GM23248 (cell line): Measurements from ENCODE around the gene SLC4A2. TPM values are rescaled to one million over a fixed set of nuclear protein-coding genes. Genes with fewer than 3 reads are reported as not detected.

Experiments used
- DNase-seq: peaks from one replicate; pipeline ENCODE4 v3.0.0-alpha.2; 2015
- H2AFZ ChIP-seq: fragments of 200-600 bp; sonication (generic); 2 replicates; pipeline ENCODE4 v1.6.1; 2016; ENCODE audit warnings: antibody characterized with exemption
- H3F3A ChIP-seq: fragments of 200-600 bp; sonication (generic); 2 replicates; pipeline ENCODE4 v1.6.1; 2016; ENCODE audit warnings: mild to moderate bottlenecking, antibody characterized with exemption, mixed run types; ENCODE audit not compliant: insufficient read depth
- H3K27ac ChIP-seq: fragments of 200-600 bp; sonication (generic); 2 replicates; pipeline ENCODE4 v1.5.1; 2016; ENCODE audit warnings: mild to moderate bottlenecking
- H3K27me3 ChIP-seq: fragments of 200-600 bp; sonication (generic); replicated peaks from 2 replicates; pipeline ENCODE4 v1.6.1; 2016; ENCODE audit warnings: mild to moderate bottlenecking; ENCODE audit not compliant: insufficient read depth
- H3K36me3 ChIP-seq: fragments of 200-600 bp; sonication (generic); 2 replicates; pipeline ENCODE4 v1.6.1; 2016; ENCODE audit warnings: low read depth, mild to moderate bottlenecking
- H3K4me1 ChIP-seq: fragments of 200-600 bp; sonication (generic); 2 replicates; pipeline ENCODE4 v1.6.1; 2016; ENCODE audit warnings: mild to moderate bottlenecking; ENCODE audit not compliant: insufficient read depth
- H3K4me2 ChIP-seq: fragments of 200-600 bp; sonication (generic); one replicate; pipeline ENCODE4 v1.6.1; 2016; ENCODE audit warnings: mild to moderate bottlenecking; ENCODE audit not compliant: unreplicated experiment
- H3K4me3 ChIP-seq: fragments of 200-600 bp; sonication (generic); 2 replicates; pipeline ENCODE4 v1.5.1; 2016; ENCODE audit warnings: mild to moderate bottlenecking
- H3K79me2 ChIP-seq: fragments of 200-600 bp; sonication (generic); 2 replicates; pipeline ENCODE4 v1.6.1; 2016; ENCODE audit warnings: mild to moderate bottlenecking; ENCODE audit not compliant: insufficient read depth
- H3K9ac ChIP-seq: fragments of 200-600 bp; sonication (generic); 2 replicates; pipeline ENCODE4 v1.6.1; 2016; ENCODE audit warnings: mild to moderate bottlenecking
- H3K9me2 ChIP-seq: fragments of 200-600 bp; sonication (generic); 2 replicates; pipeline ENCODE4 v1.6.1; 2016; ENCODE audit warnings: mixed run types, mild to moderate bottlenecking, moderate library complexity; ENCODE audit not compliant: insufficient read depth
- H3K9me3 ChIP-seq: fragments of 200-600 bp; sonication (generic); one replicate; pipeline ENCODE4 v1.6.1; 2017; ENCODE audit warnings: low read depth
- H4K20me1 ChIP-seq: fragments of 200-600 bp; sonication (generic); 2 replicates; pipeline ENCODE4 v1.6.0; 2016; ENCODE audit not compliant: insufficient read depth
- EZH2 ChIP-seq: fragments of 200-600 bp; sonication (generic); IDR thresholded peaks from 2 replicates; pipeline ENCODE4 v1.6.1; 2018; ENCODE audit warnings: antibody characterized with exemption, mild to moderate bottlenecking; ENCODE audit not compliant: insufficient read depth, poor library complexity, severe bottlenecking
- EZH2phosphoT487 ChIP-seq: fragments of 200-600 bp; sonication (generic); IDR thresholded peaks from 2 replicates; pipeline ENCODE4 v1.6.1; 2018; ENCODE audit warnings: antibody characterized with exemption, moderate library complexity, mild to moderate bottlenecking, low read depth; ENCODE audit not compliant: insufficient read depth
- WGBS, 2 experiments: methylation state at CpG; one replicate each; pipeline ENCODE4 v1.1.6; 2015 to 2017; ENCODE audit warnings: low lambda C conversion rate in 2 of 2, low coverage in 1 of 2; ENCODE audit errors: missing lambda C conversion rate in 2 of 2; 5-methylcytosine and 5-hydroxymethylcytosine counted together
- in situ Hi-C: fragments of 300-500 bp; cut with MboI; formaldehyde crosslinking; loops from 2 replicates; pipeline ENCODE4 v1.15.0; 2020
- polyA plus RNA-seq: library from polyadenylated mRNA; unstranded; fragments of >200 nt; fragmentation: Nextera tagmentation; extraction: Ambion mirVana; gene quantifications from 2 replicates; pipeline ENCODE4 v1.2.1, GENCODE V29; 2016
- total RNA-seq: library from RNA; depleted of rRNA; stranded (reverse); fragments of >200 nt; shearing (Covaris generic); gene quantifications from 2 replicates; pipeline ENCODE4 v1.2.3, GENCODE V29; 2014

SLC4A2 gene
- total and polyA plus RNA-seq, 2 experiments from 2014 or later, result 59.4 to 94.6 TPM

DNA sequence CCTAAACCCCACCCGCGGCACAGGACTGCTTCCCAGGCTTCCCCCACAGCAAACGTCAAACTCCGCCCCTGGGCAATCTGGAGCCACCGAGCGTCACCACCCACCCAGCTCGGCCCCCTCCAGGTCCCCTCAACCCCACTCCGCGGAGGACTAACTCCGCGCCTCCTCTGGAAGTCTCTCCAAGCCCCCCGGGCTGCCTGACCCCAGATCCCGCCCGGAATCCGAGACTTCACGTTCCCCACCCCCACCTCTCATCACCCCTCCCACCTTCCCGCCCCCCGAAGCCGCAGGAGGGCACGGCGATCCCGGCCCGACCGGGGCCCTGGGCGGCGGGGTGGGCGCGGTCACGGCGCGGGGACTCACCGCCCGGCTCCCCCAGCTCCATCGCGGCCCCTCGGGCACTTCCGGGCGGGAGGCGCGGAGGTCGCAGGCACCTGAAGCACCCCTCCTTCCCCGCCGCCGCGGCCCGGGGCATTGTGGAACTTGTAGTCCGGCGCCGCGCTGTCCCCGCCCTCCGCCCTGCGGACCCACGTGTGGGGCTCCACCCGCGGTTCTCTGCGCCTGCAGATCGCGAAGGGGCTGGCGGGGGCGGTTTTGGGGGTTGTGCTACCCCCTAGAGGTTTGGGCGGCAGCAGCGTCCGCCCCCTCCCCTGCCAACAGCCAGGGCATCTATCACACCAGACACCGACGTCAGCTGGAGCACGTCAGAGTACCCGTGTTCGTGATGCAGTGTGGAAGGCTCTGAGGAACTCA lies 23.9 kb downstream of the SLC4A2 start, which contains the start of gene TMUB1:
TSS of gene TMUB1 (minus strand) at position 423 of the 753 bp plus-strand sequence. CDS start 930 bp downstream, outside the sequence.
- peak within 1 kb of the TSS; percentile 96 for H3K9ac ChIP-seq
- in situ Hi-C loops, result no loop called here
- peak; percentile 82 for DNase-seq
- H2AFZ ChIP-seq, result peak within 1 kb of the TSS; percentile 84
- H3K4me2 ChIP-seq, result peak within 1 kb of the TSS; percentile 87
- peak within 1 kb of the TSS; percentile 63 for H3K27ac ChIP-seq
- H3K27me3 ChIP-seq, result no peaks in the 10 kb centered on the region
- peaks cover 52% of the 10 kb centered on the region for H3K79me2 ChIP-seq
- no peaks in the 10 kb centered on the region for H3K36me3 ChIP-seq
- 1 to 2% methylated on average over 22 to 67 of the region's 69 CpGs for WGBS, 2 experiments
- H4K20me1 ChIP-seq, result no peaks in the 10 kb centered on the region
- TF ChIP-seq EZH2phosphoT487, result no peak
- no peak for TF ChIP-seq EZH2
- H3F3A ChIP-seq, result peaks cover 22% of the 10 kb centered on the region
- no peaks in the 10 kb centered on the region for H3K9me2 ChIP-seq
- peak within 1 kb of the TSS; percentile 91 for H3K4me3 ChIP-seq
- H3K9me3 ChIP-seq, result no peaks in the 10 kb centered on the region
- peaks cover 22% of the 10 kb centered on the region for H3K4me1 ChIP-seq

DNA sequence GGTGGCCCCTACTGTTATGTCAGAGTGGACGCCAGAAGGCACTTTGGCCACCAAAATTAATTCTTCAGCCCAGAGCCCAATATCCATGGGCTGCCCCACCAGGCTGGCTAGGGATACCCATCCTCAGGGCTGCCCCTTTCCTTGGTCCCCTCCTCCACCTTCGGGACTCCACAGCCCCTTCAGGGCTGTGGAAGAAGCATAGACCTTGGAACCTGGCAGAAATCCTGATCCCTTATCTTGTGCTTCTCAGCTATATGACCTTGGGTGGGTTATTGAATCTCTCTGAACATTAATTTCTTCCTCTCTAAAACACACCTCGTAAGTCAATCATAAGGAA lies 24.4 kb downstream of the SLC4A2 start:
- Histone ChIP-seq H2AFZ (peak overlapping the region; percentile 84), H3K79me2 (peaks cover 52% of the 10 kb centered on the region), H4K20me1 (no peaks in the 10 kb centered on the region), H3K27me3 (no peaks in the 10 kb centered on the region), H3K4me3 (peak overlapping the region; percentile 91), H3K36me3 (no peaks in the 10 kb centered on the region), H3F3A (peaks cover 27% of the 10 kb centered on the region), H3K9me2 (no peaks in the 10 kb centered on the region), H3K4me2 (peak overlapping the region; percentile 87), H3K9ac (0 out of 2 replicates have a peak overlapping the region, but pooled peaks have one; percentile 96), H3K9me3 (no peaks in the 10 kb centered on the region), H3K27ac (peak overlapping the region; percentile 63; the same call in 1 of the 2 replicates), H3K4me1 (peaks cover 22% of the 10 kb centered on the region)
- TF ChIP-seq EZH2phosphoT487 (no peak), EZH2 (no peak)
- in situ Hi-C loops, result no loop called here
- no peak for DNase-seq
- WGBS, 2 experiments, result 32 to 40% methylated on average over 3 of the region's 3 CpGs

DNA sequence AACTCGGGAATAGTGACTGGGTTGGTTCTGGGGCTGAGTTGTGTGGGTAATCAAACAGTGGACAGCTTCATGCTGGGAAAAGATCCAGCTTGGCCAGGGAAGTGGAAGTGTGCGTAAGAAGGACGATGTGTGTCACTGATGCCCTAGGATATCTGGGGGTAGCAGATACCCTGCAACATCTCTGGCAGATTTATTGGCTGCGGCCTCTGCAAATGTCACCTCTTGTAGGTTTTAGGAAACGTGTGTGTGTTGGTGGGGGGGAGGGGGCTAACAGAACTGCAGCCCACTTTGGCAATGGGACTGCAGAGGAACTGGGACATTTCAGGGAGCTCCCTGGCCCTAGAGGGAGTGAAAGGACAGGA lies 25.9 kb downstream of the SLC4A2 start:
- peaks cover 33% of the 10 kb centered on the region for H3K4me1 ChIP-seq
- peak overlapping the region; percentile 72 for H3K4me2 ChIP-seq
- H3K27ac ChIP-seq, result peak overlapping the region; percentile 72
- peaks cover 37% of the 10 kb centered on the region for H3F3A ChIP-seq
- H3K27me3 ChIP-seq, result no peaks in the 10 kb centered on the region
- peak overlapping the region; percentile 78; the same call in 1 of the 2 replicates for H2AFZ ChIP-seq
- H3K36me3 ChIP-seq, result no peaks in the 10 kb centered on the region
- WGBS, 2 experiments, result 48 to 62% methylated on average over 5 of the region's 5 CpGs
- H3K4me3 ChIP-seq, result no peak overlapping the region
- in situ Hi-C loops, result no loop called here
- TF ChIP-seq EZH2, result no peak
- TF ChIP-seq EZH2phosphoT487, result no peak
- no peaks in the 10 kb centered on the region for H3K9me3 ChIP-seq
- H3K9me2 ChIP-seq, result no peaks in the 10 kb centered on the region
- no peak for DNase-seq
- H3K9ac ChIP-seq, result peak overlapping the region; percentile 73
- H3K79me2 ChIP-seq, result peaks cover 52% of the 10 kb centered on the region
- no peaks in the 10 kb centered on the region for H4K20me1 ChIP-seq

DNA sequence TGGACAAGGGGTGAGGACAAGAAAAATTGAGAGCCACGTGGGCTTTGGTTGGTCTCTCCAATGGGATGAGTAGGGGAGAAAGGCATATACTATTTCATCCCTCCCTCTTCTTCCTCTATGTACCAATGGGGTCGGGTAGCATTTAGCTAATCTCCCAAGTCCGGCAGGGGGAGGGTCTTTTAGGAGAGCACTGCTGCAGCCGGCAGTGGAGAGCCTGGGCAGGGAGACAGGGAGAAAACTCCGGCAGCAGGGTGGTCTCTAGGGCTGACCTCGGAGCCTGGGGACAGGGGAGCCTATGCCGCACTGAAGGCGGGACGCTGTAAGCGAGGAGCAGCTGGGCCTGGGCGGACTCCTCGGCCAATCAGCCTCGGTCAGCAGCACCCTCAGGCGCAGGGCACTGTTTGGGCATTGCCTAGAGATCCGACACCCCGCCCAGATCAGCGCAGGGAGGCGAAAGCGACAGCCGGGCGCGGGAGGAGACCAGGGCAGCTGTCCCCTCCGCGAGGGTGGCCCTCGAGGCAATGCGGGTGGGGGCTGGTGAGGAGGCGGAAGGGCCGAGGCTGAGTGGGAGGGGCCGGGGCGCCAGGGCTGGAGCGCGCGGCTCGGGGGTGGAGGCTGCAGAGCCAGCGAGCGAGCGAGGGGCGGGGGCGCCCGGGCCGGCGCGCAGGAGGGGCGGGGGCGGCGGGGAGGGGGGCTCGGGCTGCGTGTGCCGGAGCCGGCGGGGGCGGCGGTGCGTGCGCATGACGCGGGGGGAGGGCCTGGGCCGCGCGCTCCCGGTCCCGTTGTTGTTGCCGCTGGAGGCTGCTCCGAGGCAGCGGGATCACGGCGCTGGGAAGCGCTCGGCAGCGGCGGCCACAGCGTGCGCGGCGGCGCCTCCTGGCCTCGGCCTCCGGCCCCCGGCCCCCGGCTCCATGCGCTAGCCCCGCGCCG lies 26.6 kb downstream of the SLC4A2 start, which contains the start of gene AGAP3:
TSS of gene AGAP3 (plus strand) at position 785 of the 930 bp plus-strand sequence. CDS start 267 bp downstream, outside the sequence.
- Histone ChIP-seq H3F3A (peaks cover 37% of the 10 kb centered on the region), H3K4me1 (peaks cover 33% of the 10 kb centered on the region), H3K36me3 (no peaks in the 10 kb centered on the region), H3K4me3 (peak within 1 kb of the TSS; percentile 87), H3K27me3 (no peaks in the 10 kb centered on the region), H3K27ac (peak within 1 kb of the TSS; percentile 95), H3K9ac (peak within 1 kb of the TSS; percentile 92), H3K4me2 (peak within 1 kb of the TSS; percentile 94), H4K20me1 (no peaks in the 10 kb centered on the region), H3K79me2 (peaks cover 56% of the 10 kb centered on the region), H3K9me3 (no peaks in the 10 kb centered on the region), H3K9me2 (no peaks in the 10 kb centered on the region), H2AFZ (peak within 1 kb of the TSS; percentile 78)
- 2 to 3% methylated on average over 30 to 80 of the region's 84 CpGs for WGBS, 2 experiments
- TF ChIP-seq EZH2phosphoT487, result no peak
- TF ChIP-seq EZH2, result no peak
- peak; percentile 84 for DNase-seq
- in situ Hi-C loops, result no loop called here
